Heart right ventricle (tissue), 16 donors: ENCODE results near the gene UST. TPM values are rescaled to one million over a fixed set of nuclear protein-coding genes. Genes with fewer than 3 reads are reported as not detected.
A peak's percentile ranks its signal among the peaks of the same experiment; 100 is the strongest.

Experiments
- ATAC-seq, 8 donors: fragments of 200-7000 bp; cut with Tn5 transposase; one replicate each; pipeline ENCODE4 v1.9.1; 2020; ENCODE audit warnings: mild to moderate bottlenecking in 8 of 8, moderate library complexity in 8 of 8, moderate number of reproducible peaks in 1 of 8
- DNase-seq, 2 donors: peaks; one replicate each; pipeline ENCODE4 v3.0.0-alpha.2; 2020
- H3K27ac ChIP-seq, 10 donors: fragments of 200-600 bp; sonication (generic) in 2 of 10; one replicate each; pipeline versions ENCODE4 v1.5.0 to v1.8.0; 2020 to 2022; ENCODE audit warnings: mild to moderate bottlenecking in 3 of 10
- H3K27me3 ChIP-seq, 7 donors: fragments of 200-600 bp; one replicate each; pipeline ENCODE4 v1.8.0; 2021 to 2022; ENCODE audit warnings: mild to moderate bottlenecking in 2 of 7
- H3K36me3 ChIP-seq, 9 donors: fragments of 200-600 bp; sonication (generic) in 1 of 9; one replicate each; pipeline versions ENCODE4 v1.5.0 to v1.8.0; 2020 to 2022; ENCODE audit warnings: mild to moderate bottlenecking in 2 of 9
- H3K4me1 ChIP-seq, 9 donors: fragments of 200-600 bp; sonication (generic) in 1 of 9; one replicate each; pipeline versions ENCODE4 v1.5.0 to v1.8.0; 2020 to 2022; ENCODE audit warnings: mild to moderate bottlenecking in 4 of 9
- H3K4me3 ChIP-seq, 10 donors: fragments of 200-600 bp; sonication (generic) in 2 of 10; one replicate each; pipeline versions ENCODE4 v1.5.0 to v1.8.0; 2020 to 2022; ENCODE audit warnings: mild to moderate bottlenecking in 7 of 10, moderate library complexity in 2 of 10
- H3K9me3 ChIP-seq, 11 donors: fragments of 200-600 bp in 10 of 11; sonication (generic) in 2 of 11; one replicate each; pipeline versions ENCODE4 v1.5.0 to v1.8.0; 2013 to 2022; ENCODE audit warnings: mild to moderate bottlenecking in 2 of 11, control low read depth in 1 of 11, moderate library complexity in 1 of 11
- WGBS, 2 donors: extraction: QIAGEN DNeasy Blood & Tissue Kit; methylation state at CpG; one replicate each; pipeline ENCODE4 v1.1.7; 2013; ENCODE audit warnings: inconsistent platforms in 1 of 2; 5-methylcytosine and 5-hydroxymethylcytosine counted together
- intact Hi-C, 10 donors: fragments of 100-400 bp; cut with DNase I; formaldehyde crosslinking; loops; one replicate each; pipeline versions ENCODE4 v1.11.1 to v1.14.2; 2022
- polyA plus RNA-seq, 2 donors: library from polyadenylated mRNA; stranded (reverse); fragments of 200-250 nt; gene quantifications; one replicate each; pipeline ENCODE4 v1.2.3, GENCODE V29; 2013
- total RNA-seq, 10 donors: library from RNA; stranded (reverse); fragmentation: NEBNext Ultra II Directional in 3 of 10; extraction: Animal tissue kit (Norgen Biotek cat#: 25700) in 3 of 10; gene quantifications; one replicate each; pipeline versions ENCODE4 v1.2.1 to v1.2.4, GENCODE V29; 2021 to 2023
- TF ChIP-seq, protein P1 (sequence below), 9 donors: fragments of 200-600 bp; sonication (generic) in 2 of 9; IDR thresholded peaks; one replicate each; pipeline versions ENCODE4 v1.5.0 to v1.8.0; 2021 to 2022; ENCODE audit warnings: antibody characterized with exemption in 9 of 9, mild to moderate bottlenecking in 5 of 9, moderate library complexity in 1 of 9
- donor health status: Arrhythmogenic right ventricular cardiomyopathy.
- donor health status: ischemic (EF 13 %, LVEDD 7.1; RV severe dilation, severe dysfunction).
- donor health status: healthy with polysubstance abuse.
- donor health status: DM: no; HTN: yes; CAD: no.
- donor health status: DM: no; HTN: no; CAD: no.
- donor health status: ischemic (EF 25% LVEDD 6.9; RV normal size, moderate dysfunction).
- donor health status: ischemic (EF 25% LVEDD 5.7; RV mildly dilated, moderate dysfunction).
- donor health status: healthy.
- donor health status: DM: yes; HTN: yes; CAD: no.
- donor health status: Ischemic cardiomyopathy.
- donor health status: ischemic (EF 35%, LVEDD 5.7; RV mildly dilated, moderate dysfunction).
- donor health status: nonischemic (EF 11% LVEDD 7.7; RV severe dilation, severe dysfunction).
- donor health status: DM: yes; HTN: yes; CAD: no.
- donor health status: PGD.
- donor health status: ischemic (EF 29% LVEDD 5.4; RV normal size, mild dysfunction).
- donor health status: nonischemic (EF 23%, LVEDD 6.1; RV moderate dilation, normal function).

Gene UST
- total and polyA plus RNA-seq, 12 donors = 1.6 to 4.1 (median 2.3) TPM

GRCh38 chr6:148893073-148893472, 146.2 kb downstream of the UST start:
- Histone ChIP-seq H3K4me1 (peaks cover 0 to 31% (median 19%) of the 10 kb centered on the region in 9 donors), H3K4me3 (no peak overlapping the region), H3K9me3 (no peaks in the 10 kb centered on the region), H3K27me3 (no peaks in the 10 kb centered on the region), H3K27ac (no peak overlapping the region), H3K36me3 (no peaks in the 10 kb centered on the region)
- TF ChIP-seq, protein P1, sequence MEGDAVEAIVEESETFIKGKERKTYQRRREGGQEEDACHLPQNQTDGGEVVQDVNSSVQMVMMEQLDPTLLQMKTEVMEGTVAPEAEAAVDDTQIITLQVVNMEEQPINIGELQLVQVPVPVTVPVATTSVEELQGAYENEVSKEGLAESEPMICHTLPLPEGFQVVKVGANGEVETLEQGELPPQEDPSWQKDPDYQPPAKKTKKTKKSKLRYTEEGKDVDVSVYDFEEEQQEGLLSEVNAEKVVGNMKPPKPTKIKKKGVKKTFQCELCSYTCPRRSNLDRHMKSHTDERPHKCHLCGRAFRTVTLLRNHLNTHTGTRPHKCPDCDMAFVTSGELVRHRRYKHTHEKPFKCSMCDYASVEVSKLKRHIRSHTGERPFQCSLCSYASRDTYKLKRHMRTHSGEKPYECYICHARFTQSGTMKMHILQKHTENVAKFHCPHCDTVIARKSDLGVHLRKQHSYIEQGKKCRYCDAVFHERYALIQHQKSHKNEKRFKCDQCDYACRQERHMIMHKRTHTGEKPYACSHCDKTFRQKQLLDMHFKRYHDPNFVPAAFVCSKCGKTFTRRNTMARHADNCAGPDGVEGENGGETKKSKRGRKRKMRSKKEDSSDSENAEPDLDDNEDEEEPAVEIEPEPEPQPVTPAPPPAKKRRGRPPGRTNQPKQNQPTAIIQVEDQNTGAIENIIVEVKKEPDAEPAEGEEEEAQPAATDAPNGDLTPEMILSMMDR (IDR thresholded peaks at IDR 0.05) = no peak
- DNase-seq (no peak), ATAC-seq (no peak)
- WGBS, 2 donors = 78 to 88% methylated on average over 2 of the region's 2 CpGs
- intact Hi-C loops = no loop called here

DNA sequence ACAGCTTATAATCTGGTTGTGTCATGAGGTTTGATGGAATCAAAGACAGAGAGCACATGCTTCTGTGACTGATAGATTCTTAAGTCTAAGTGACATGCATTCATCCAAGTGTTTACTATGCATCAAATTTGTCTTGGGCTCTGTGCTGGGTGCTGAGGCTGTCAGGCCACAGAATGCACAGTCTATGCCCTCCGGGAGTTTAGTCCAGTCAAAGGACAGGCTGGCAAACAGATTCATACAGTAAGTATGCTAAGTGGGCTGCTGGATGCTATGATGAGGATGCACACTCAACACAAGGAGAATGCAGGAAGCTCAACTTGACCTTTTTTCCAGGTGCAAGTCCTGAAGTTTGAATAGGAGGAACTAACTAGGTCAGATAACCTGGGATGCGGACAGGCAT, 146.7 kb downstream of the UST start:
- H3K27ac ChIP-seq = no peak overlapping the region
- no peaks in the 10 kb centered on the region for H3K9me3 ChIP-seq
- WGBS, 2 donors = 63 to 94% methylated on average over 2 of the region's 2 CpGs
- TF ChIP-seq, protein P1 (IDR thresholded peaks at IDR 0.05) = no peak
- peaks cover 0 to 30% (median 19%) of the 10 kb centered on the region in 9 donors for H3K4me1 ChIP-seq
- H3K36me3 ChIP-seq = no peaks in the 10 kb centered on the region
- DNase-seq = no peak
- no peak overlapping the region for H3K4me3 ChIP-seq
- intact Hi-C loops = no loop called here
- no peak for ATAC-seq
- H3K27me3 ChIP-seq = no peaks in the 10 kb centered on the region

- H3K4me1 ChIP-seq = no peaks in the 10 kb centered on the region
- H3K36me3 ChIP-seq = no peaks in the 10 kb centered on the region
- DNase-seq = no peak
- intact Hi-C loops = no loop called here
- no peaks in the 10 kb centered on the region for H3K27me3 ChIP-seq
- 64 to 84% methylated on average over 4 of the region's 4 CpGs for WGBS, 2 donors
- H3K27ac ChIP-seq = peak overlapping the region in 1 of 10 donors; percentile 9
- ATAC-seq = peak in 2 of 8 donors; percentile 62 to 65
- H3K4me3 ChIP-seq = no peak overlapping the region
- TF ChIP-seq, protein P1 (IDR thresholded peaks at IDR 0.05) = no peak
- H3K9me3 ChIP-seq = no peaks in the 10 kb centered on the region
Measured at GRCh38 chr6:148898376-148899014, 151.7 kb downstream of the UST start.

GRCh38 chr6:148904896-148905870, 158.4 kb downstream of the UST start:
- no peaks in the 10 kb centered on the region for H3K36me3 ChIP-seq
- peak in 3 of 8 donors; percentile 16 to 44 (median 17) for ATAC-seq
- peaks cover 0 to 3% (median 0%) of the 10 kb centered on the region in 9 donors for H3K4me1 ChIP-seq
- TF ChIP-seq, protein P1 (IDR thresholded peaks at IDR 0.05) = no peak
- H3K27me3 ChIP-seq = no peaks in the 10 kb centered on the region
- no peaks in the 10 kb centered on the region for H3K9me3 ChIP-seq
- WGBS, 2 donors = 81% methylated on average over 5 of the region's 5 CpGs
- intact Hi-C loops = no loop called here
- DNase-seq = no peak
- H3K27ac ChIP-seq = no peak overlapping the region
- H3K4me3 ChIP-seq = no peak overlapping the region
